Lower leg skin (tissue), 4 donors: ENCODE data around the gene DDX54. TPM values are rescaled to one million over a fixed set of nuclear protein-coding genes. Genes with fewer than 3 reads are reported as not detected.

Source experiments
- DNase-seq, 2 donors: peaks; one replicate each; pipeline ENCODE4 v3.0.0-alpha.2; 2019; ENCODE audit warnings: low spot score in 2 of 2
- H3K4me3 ChIP-seq: fragments of 200-600 bp; sonication (generic); 2 replicates; pipeline ENCODE4 v1.5.1; 2017; ENCODE audit warnings: mild to moderate bottlenecking, low read depth; ENCODE audit not compliant: poor library complexity, severe bottlenecking
- CTCF ChIP-seq, 3 donors: fragments of 450-650 bp; IDR thresholded peaks; one replicate each; pipeline ENCODE4 v1.5.1; 2016; ENCODE audit warnings: antibody characterized with exemption in 3 of 3, mild to moderate bottlenecking in 3 of 3, moderate library complexity in 2 of 3
- POLR2A ChIP-seq, 2 donors: fragments of 450-650 bp; IDR thresholded peaks; one replicate each; pipeline ENCODE4 v1.6.1; 2016 to 2017; ENCODE audit warnings: antibody characterized with exemption in 2 of 2, mild to moderate bottlenecking in 1 of 2, moderate library complexity in 1 of 2
- WGBS, 2 donors: methylation state at CpG; one replicate each; pipeline ENCODE4 v1.1.5; 2018; 5-methylcytosine and 5-hydroxymethylcytosine counted together
- intact Hi-C: fragments of 100-400 bp; cut with DNase I; formaldehyde crosslinking; loops from one replicate; pipeline ENCODE4 v1.15.0; 2023; ENCODE audit warnings: low total_unique reads
- microRNA-seq, 2 donors: library from miRNA; unstranded; fragments of <30 nt; microRNA quantifications; one replicate each; pipeline ENCODE4, GENCODE V29; 2016; ENCODE audit warnings: borderline replicate concordance in 2 of 2, borderline number of aligned reads in 1 of 2
- total RNA-seq, 4 donors: library from RNA; depleted of rRNA; stranded (reverse); fragments of >200 nt; gene quantifications; one replicate each; pipeline ENCODE4 v1.1.0, GENCODE V29; 2016

The DDX54 gene
- total RNA-seq, 4 donors from 2014 or later: 48.6 to 106 (median 77.3) TPM

GRCh38 chr12:113111247-113111646, 74.0 kb downstream of the DDX54 start:
- no peak for DNase-seq
- TF ChIP-seq POLR2A (IDR thresholded peaks at IDR 0.05) (no peak), CTCF (IDR thresholded peaks at IDR 0.05) (no peak)
- intact Hi-C loops: no loop called here
- 85% methylated on average over 3 of the region's 3 CpGs for WGBS, 2 donors
- no peak overlapping the region for H3K4me3 ChIP-seq

- intact Hi-C loops: no loop called here
- 66 to 67% methylated on average over 7 of the region's 7 CpGs for WGBS, 2 donors
- TF ChIP-seq POLR2A (IDR thresholded peaks at IDR 0.05) (no peak), CTCF (IDR thresholded peaks at IDR 0.05) (no peak)
- H3K4me3 ChIP-seq: no peak overlapping the region
- no peak for DNase-seq
Observed at GRCh38 chr12:113109872-113110599, 75.2 kb downstream of the DDX54 start.

- no peak overlapping the region for H3K4me3 ChIP-seq
- no peak for TF ChIP-seq CTCF (IDR thresholded peaks at IDR 0.05)
- TF ChIP-seq POLR2A (IDR thresholded peaks at IDR 0.05): no peak
- intact Hi-C loops: no loop called here
- no peak for DNase-seq
- 75 to 85% methylated on average over 5 of the region's 5 CpGs for WGBS, 2 donors
Observed at GRCh38 chr12:113109360-113109759, 75.9 kb downstream of the DDX54 start.

GRCh38 chr12:113108308-113108707, 77.0 kb downstream of the DDX54 start:
- no peak for DNase-seq
- no peak overlapping the region for H3K4me3 ChIP-seq
- 94 to 98% methylated on average over 4 of the region's 4 CpGs for WGBS, 2 donors
- intact Hi-C loops: no loop called here
- TF ChIP-seq POLR2A (IDR thresholded peaks at IDR 0.05) (no peak), CTCF (IDR thresholded peaks at IDR 0.05) (no peak)

Small RNA genes lying within 50 kb of the gene (microRNA-seq; reads per million reads assigned to microRNA genes)
- 0 reads per million in 2 donors for gene MIR7106

Other genes with a start within 250 kb of the DDX54 start
- 10 to 100 TPM in 3 of 4 donors, 1 to 10 TPM in 1; 9.4 to 18.9 (median 15.9) TPM for gene OAS3, start 247.0 kb downstream of the DDX54 start, total RNA-seq
- 1 to 10 TPM; 2.6 to 3.8 (median 3.3) TPM for gene OAS2, start 207.0 kb downstream of the DDX54 start, total RNA-seq
- 1 to 10 TPM; 1.5 to 5.0 (median 3.4) TPM for gene DTX1, start 128.7 kb downstream of the DDX54 start, total RNA-seq
- 10 to 100 TPM; 39.3 to 59.3 (median 50.9) TPM for gene RASAL1, start 49.7 kb downstream of the DDX54 start, total RNA-seq
- 1 to 10 TPM in 2 of 4 donors, under 1 TPM in 1, not detected in 1; 0.38 to 4.3 (median 1.9) TPM for gene CFAP73, start 35.8 kb downstream of the DDX54 start, total RNA-seq
- gene RITA1, start 243 bp upstream of the DDX54 start, total RNA-seq: 10 to 100 TPM; 14.5 to 25.8 (median 18.8) TPM
- 10 to 100 TPM; 16.5 to 38.4 (median 28.8) TPM for gene TPCN1, start 36.0 kb upstream of the DDX54 start, total RNA-seq
- gene SLC8B1, start 149.6 kb upstream of the DDX54 start, total RNA-seq: 10 to 100 TPM; 31.8 to 63.4 (median 38.8) TPM
- gene PLBD2, start 173.1 kb upstream of the DDX54 start, total RNA-seq: 10 to 100 TPM; 18.9 to 41.2 (median 31.3) TPM
- under 1 TPM in 1 of 4 donors, not detected in 3; 0.63 TPM for gene SDS, start 218.4 kb upstream of the DDX54 start, total RNA-seq
- gene SDSL, start 236.9 kb upstream of the DDX54 start, total RNA-seq: 1 to 10 TPM in 2 of 4 donors, under 1 TPM in 1, not detected in 1; 0.46 to 1.8 (median 1.4) TPM